NCI-H460 (cell line): Measurements from ENCODE around the gene TCF15. TPM values are rescaled to one million over a fixed set of nuclear protein-coding genes. Genes with fewer than 3 reads are reported as not detected.

Experiments
- DNase-seq: peaks from one replicate; pipeline ENCODE4 v3.0.0-alpha.2; 2016; ENCODE audit warnings: low read depth; ENCODE audit errors: extremely low read depth
- polyA plus RNA-seq: library from polyadenylated mRNA; depleted of rRNA; stranded (reverse); fragments of >200 nt; gene quantifications from 2 replicates; pipeline ENCODE4 v1.2.3, GENCODE V29; 2014; cell fraction: nucleus; rRNA removed
- total RNA-seq: library from RNA; depleted of rRNA; stranded (reverse); fragments of >200 nt; shearing (Covaris generic); gene quantifications from 2 replicates; pipeline ENCODE4 v1.2.3, GENCODE V29; 2014; rRNA removed

The TCF15 gene
- total RNA-seq = 0.32 TPM in 1 of 2 replicates, not detected in the other
- not detected in 2 replicates for polyA plus RNA-seq

- DNase-seq = no peak
These were observed at the start of gene TCF15 for GRCh38 chr20:610130-611046. TCF15 (minus strand) TSS chr20:610309; CDS start chr20:610237, 72 bp downstream.

- DNase-seq = no peak
These were observed 48.7 kb upstream of the TCF15 start for GRCh38 chr20:658731-659291.

GRCh38 chr20:658202-658601 lies 48.1 kb upstream of the TCF15 start:
- DNase-seq = no peak

- DNase-seq = no peak
These were observed 45.9 kb upstream of the TCF15 start for GRCh38 chr20:655726-656624.

GRCh38 chr20:654417-654750 lies 44.3 kb upstream of the TCF15 start:
- no peak for DNase-seq

- no peak for DNase-seq
These were observed 43.7 kb upstream of the TCF15 start for GRCh38 chr20:653590-654416.

GRCh38 chr20:653110-653589 lies 43.0 kb upstream of the TCF15 start, which contains the start of gene SRXN1:
SRXN1 (minus strand) TSS chr20:653200; CDS start chr20:653185, 15 bp downstream.
- DNase-seq = peak; percentile 91

GRCh38 chr20:652615-653109 lies 42.6 kb upstream of the TCF15 start:
- DNase-seq = no peak

- DNase-seq = no peak
These were observed 41.9 kb upstream of the TCF15 start for GRCh38 chr20:651713-652614.

- no peak for DNase-seq
These were observed 40.8 kb upstream of the TCF15 start for GRCh38 chr20:650954-651353.

GRCh38 chr20:650281-650680 lies 40.2 kb upstream of the TCF15 start:
- no peak for DNase-seq

GRCh38 chr20:647479-648019 lies 37.4 kb upstream of the TCF15 start:
- DNase-seq = no peak

GRCh38 chr20:646868-647233 lies 36.7 kb upstream of the TCF15 start:
- no peak for DNase-seq

- no peak for DNase-seq
These were observed 36.2 kb upstream of the TCF15 start for GRCh38 chr20:646107-646867.

GRCh38 chr20:645318-646106 lies 35.4 kb upstream of the TCF15 start:
- peak; percentile 78 for DNase-seq

GRCh38 chr20:644692-645317 lies 34.7 kb upstream of the TCF15 start:
- no peak for DNase-seq
